NCI-H1436 (cell line): ENCODE data around the gene MYMX.

Experiments
- DNase-seq: peaks from one replicate; lab custom pipeline; 2025; lab: John Stamatoyannopoulos, UW

MYMX gene

GRCh38 chr6:44250718-44251123 lies 34.0 kb downstream of the MYMX start:
- no peak for DNase-seq

- no peak for DNase-seq
Observed at GRCh38 chr6:44251576-44252524, 35.1 kb downstream of the MYMX start.

GRCh38 chr6:44253307-44254101 lies 36.8 kb downstream of the MYMX start:
- DNase-seq = peak; percentile 44

GRCh38 chr6:44254191-44255104 lies 37.7 kb downstream of the MYMX start:
- DNase-seq = no peak

GRCh38 chr6:44255105-44255808 lies 38.5 kb downstream of the MYMX start:
- no peak for DNase-seq

- no peak for DNase-seq
Observed at GRCh38 chr6:44255871-44256774, 39.4 kb downstream of the MYMX start.

GRCh38 chr6:44256775-44257024 lies 40.0 kb downstream of the MYMX start:
- DNase-seq = no peak

GRCh38 chr6:44257025-44257752 lies 40.5 kb downstream of the MYMX start, which contains the start of gene SLC35B2:
Gene SLC35B2 (minus strand): TSS chr6:44257528. CDS start chr6:44257410, 118 bp downstream.
- peak; percentile 67 for DNase-seq

GRCh38 chr6:44257753-44258324 lies 41.1 kb downstream of the MYMX start:
- DNase-seq = no peak

GRCh38 chr6:44258325-44258863 lies 41.7 kb downstream of the MYMX start:
- DNase-seq = no peak

GRCh38 chr6:44258921-44259320 lies 42.2 kb downstream of the MYMX start:
- DNase-seq = no peak

- no peak for DNase-seq
Observed at GRCh38 chr6:44260011-44260410, 43.3 kb downstream of the MYMX start.

- DNase-seq = no peak
Observed at GRCh38 chr6:44260451-44261297, 43.9 kb downstream of the MYMX start.

GRCh38 chr6:44261581-44261980 lies 44.9 kb downstream of the MYMX start:
- no peak for DNase-seq

GRCh38 chr6:44262467-44263353 lies 46.0 kb downstream of the MYMX start:
- DNase-seq = no peak

GRCh38 chr6:44263354-44264100 lies 46.8 kb downstream of the MYMX start:
- no peak for DNase-seq
